ENCODE results near the gene SUPV3L1. TPM values are rescaled to one million over a fixed set of nuclear protein-coding genes. Genes with fewer than 3 reads are reported as not detected.

The SUPV3L1 gene
- total RNA-seq, 2 donors from 2014 or later = 42.2 to 64.1 TPM

DNA sequence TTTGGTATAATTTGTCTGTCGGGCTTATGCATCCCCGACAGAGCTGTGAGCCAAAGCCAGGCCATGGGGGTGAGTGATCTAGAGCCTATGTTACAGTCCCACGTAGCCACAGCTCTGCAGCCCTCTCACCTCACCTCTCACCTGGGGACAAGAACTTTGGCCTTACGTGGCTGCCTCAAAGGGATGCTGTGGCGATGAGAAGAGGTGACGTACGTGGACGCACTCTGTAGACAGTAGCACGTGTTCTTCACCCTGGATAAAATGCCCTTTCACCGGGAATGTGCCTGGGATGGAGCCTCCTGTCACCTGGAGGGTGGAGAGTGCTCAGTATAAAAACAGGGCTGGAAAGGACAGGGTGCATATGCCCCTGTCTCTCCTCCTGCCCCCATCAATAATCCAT is 45.6 kb downstream of the SUPV3L1 start:
- Mint-ChIP-seq H3K27ac (peak overlapping the region; percentile 76), H3K27me3 (no peaks in the 10 kb centered on the region), H3K36me3 (ENCODE audit: low read depth) (no peaks in the 10 kb centered on the region), H3K4me1 (peaks cover 51% of the 10 kb centered on the region), H3K4me3 (no peak overlapping the region)
- DNase-seq (no peak), ATAC-seq (no peak)
- no peaks in the 10 kb centered on the region for H3K9me3 ChIP-seq (ENCODE audit: control insufficient read depth, low read length, poor library complexity, severe bottlenecking)

DNA sequence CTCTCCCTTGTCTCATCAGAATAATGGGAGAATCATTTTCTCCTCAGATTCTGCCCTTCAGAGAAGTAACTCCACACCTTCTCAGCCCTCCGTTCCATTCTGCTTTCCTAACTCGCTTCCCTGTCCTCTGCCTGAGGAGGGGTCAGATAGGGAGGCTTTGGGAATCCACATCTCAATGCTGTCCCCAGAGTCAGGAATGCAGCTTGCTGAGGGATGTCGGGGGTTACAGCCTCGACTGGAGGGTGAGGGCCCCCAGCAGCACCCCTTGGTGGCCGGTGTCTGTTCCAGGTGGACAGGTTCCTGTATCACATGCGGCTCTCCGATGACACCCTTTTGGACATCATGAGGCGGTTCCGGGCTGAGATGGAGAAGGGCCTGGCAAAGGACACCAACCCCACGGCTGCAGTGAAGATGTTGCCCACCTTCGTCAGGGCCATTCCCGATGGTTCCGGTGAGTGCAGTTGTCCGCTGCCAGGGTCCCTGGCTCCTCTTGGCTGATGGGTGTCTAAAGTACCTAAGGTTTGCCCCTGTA is 47.0 kb downstream of the SUPV3L1 start:
- no peaks in the 10 kb centered on the region for H3K27me3 Mint-ChIP-seq
- no peak for DNase-seq
- H3K4me1 Mint-ChIP-seq = peaks cover 54% of the 10 kb centered on the region
- ATAC-seq = no peak
- no peak overlapping the region for H3K27ac Mint-ChIP-seq
- H3K4me3 Mint-ChIP-seq = no peak overlapping the region
- H3K36me3 Mint-ChIP-seq (ENCODE audit: low read depth) = no peaks in the 10 kb centered on the region
- H3K9me3 ChIP-seq (ENCODE audit: control insufficient read depth, low read length, poor library complexity, severe bottlenecking) = no peaks in the 10 kb centered on the region

DNA sequence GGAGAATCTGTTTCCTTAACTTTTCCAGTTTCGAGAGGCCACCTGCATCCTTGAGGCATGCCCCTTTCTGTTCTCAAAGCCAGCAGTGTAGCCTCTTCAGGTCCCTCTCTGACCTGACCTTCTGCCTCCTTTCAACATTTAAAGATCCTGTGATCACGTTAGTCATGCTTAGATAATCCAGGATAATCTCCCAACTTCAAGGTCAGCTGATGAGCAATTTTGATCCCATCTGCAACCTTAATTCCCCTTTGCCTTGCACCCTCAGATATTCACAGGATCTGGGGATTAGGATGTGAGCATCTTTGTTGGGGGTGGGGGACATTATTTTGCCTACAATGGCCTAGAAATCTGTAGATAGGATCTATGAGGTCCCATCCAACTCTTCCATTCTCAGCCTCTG is 48.1 kb downstream of the SUPV3L1 start:
- peaks cover 57% of the 10 kb centered on the region for H3K4me1 Mint-ChIP-seq
- no peak for DNase-seq
- H3K27ac Mint-ChIP-seq = peak overlapping the region; percentile 90
- H3K36me3 Mint-ChIP-seq (ENCODE audit: low read depth) = no peaks in the 10 kb centered on the region
- no peak for ATAC-seq
- H3K27me3 Mint-ChIP-seq = no peaks in the 10 kb centered on the region
- H3K9me3 ChIP-seq (ENCODE audit: control insufficient read depth, low read length, poor library complexity, severe bottlenecking) = no peaks in the 10 kb centered on the region
- peak overlapping the region; percentile 85 for H3K4me3 Mint-ChIP-seq

DNA sequence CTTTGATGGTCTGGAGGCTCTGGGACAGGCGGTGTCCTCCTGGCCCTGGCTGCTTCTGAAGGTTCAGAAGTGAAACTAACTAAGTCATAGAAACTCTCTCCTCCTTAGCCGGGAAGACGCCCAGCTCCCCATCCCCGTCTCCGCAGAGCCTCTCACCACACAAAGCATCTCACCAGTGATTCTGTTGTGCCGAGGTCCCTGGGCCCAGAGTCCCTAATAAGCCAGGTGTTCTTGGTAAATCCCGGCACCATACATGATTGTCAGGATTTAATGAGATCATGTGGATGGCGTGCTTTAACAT is 49.5 kb downstream of the SUPV3L1 start:
- peak overlapping the region; percentile 85 for H3K4me3 Mint-ChIP-seq
- H3K27ac Mint-ChIP-seq = peak overlapping the region; percentile 90
- ATAC-seq (no peak), DNase-seq (no peak)
- H3K27me3 Mint-ChIP-seq = no peaks in the 10 kb centered on the region
- no peaks in the 10 kb centered on the region for H3K36me3 Mint-ChIP-seq (ENCODE audit: low read depth)
- H3K9me3 ChIP-seq (ENCODE audit: control insufficient read depth, low read length, poor library complexity, severe bottlenecking) = no peaks in the 10 kb centered on the region
- H3K4me1 Mint-ChIP-seq = peaks cover 60% of the 10 kb centered on the region

DNA sequence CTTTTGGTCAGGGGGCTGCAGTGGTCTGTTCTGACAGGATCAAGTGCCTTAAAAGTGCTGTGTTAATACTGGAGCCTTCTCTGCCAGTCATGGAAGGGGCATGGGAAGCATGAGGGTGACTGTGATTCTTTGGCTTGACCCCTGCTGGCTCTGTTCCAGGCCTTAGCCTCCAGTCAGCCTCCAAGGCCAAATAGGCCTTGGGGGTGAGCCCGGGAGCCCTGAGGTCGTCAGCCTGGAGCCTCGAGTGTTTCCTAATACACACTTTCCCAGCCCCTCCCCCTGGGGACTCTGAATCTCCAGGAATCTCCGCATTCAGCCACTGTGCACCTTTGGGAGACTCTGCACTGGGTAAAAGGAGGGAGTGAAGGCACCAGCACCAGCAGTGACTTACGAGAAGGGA is 50.1 kb downstream of the SUPV3L1 start:
- Mint-ChIP-seq H3K27me3 (no peaks in the 10 kb centered on the region), H3K36me3 (ENCODE audit: low read depth) (no peaks in the 10 kb centered on the region), H3K4me3 (peak overlapping the region; percentile 85), H3K27ac (no peak overlapping the region), H3K4me1 (peaks cover 57% of the 10 kb centered on the region)
- ATAC-seq (no peak), DNase-seq (no peak)
- H3K9me3 ChIP-seq (ENCODE audit: control insufficient read depth, low read length, poor library complexity, severe bottlenecking) = no peaks in the 10 kb centered on the region

DNA sequence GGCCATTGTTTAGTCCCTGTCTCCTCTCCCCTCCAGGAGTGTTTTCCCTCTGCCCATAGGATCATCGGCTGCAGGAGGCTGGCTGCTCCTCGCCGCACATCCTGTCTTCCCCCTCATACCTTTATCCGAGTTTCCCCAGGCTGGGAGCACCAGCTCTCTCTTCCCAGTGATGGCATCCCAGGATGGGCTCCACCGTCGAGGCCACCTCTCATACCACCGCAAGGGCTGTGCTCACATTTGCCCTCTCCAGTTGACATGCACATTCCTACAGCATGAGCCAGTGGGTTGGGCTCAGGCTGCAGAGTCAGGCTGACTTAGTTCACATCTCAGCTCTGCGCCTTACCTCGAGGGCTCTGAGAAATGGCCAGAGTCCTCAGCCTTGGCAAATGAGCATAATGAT is 52.2 kb downstream of the SUPV3L1 start:
- Mint-ChIP-seq H3K27ac (peak overlapping the region; percentile 93), H3K4me3 (no peak overlapping the region), H3K4me1 (peaks cover 48% of the 10 kb centered on the region), H3K27me3 (no peaks in the 10 kb centered on the region), H3K36me3 (ENCODE audit: low read depth) (no peaks in the 10 kb centered on the region)
- ATAC-seq (no peak), DNase-seq (no peak)
- no peaks in the 10 kb centered on the region for H3K9me3 ChIP-seq (ENCODE audit: control insufficient read depth, low read length, poor library complexity, severe bottlenecking)

DNA sequence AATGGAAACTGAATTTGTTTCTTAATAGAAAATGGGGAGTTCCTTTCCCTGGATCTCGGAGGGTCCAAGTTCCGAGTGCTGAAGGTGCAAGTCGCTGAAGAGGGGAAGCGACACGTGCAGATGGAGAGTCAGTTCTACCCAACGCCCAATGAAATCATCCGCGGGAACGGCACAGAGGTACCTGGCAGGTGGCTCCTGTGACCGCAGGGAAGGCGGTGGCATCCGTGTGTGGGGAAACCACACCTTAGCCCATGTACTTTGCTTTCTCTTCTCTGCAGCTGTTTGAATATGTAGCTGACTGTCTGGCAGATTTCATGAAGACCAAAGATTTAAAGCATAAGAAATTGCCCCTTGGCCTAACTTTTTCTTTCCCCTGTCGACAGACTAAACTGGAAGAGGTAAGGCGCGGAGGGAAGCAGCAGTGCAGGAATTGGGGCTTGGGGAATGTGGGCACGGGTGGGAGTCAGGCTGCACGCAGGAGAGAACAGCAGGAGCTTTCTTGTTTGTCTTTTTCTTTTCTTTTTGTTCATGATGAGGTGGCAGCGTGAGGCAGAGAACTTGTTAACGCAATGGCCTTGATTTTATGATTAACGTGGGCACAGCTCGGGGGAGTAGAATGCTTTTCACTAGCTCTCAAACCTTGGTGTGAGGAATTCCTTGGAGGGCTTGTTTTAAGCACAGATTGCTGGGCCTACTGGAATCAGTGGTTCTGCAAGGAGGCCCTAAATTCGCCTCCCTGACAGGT is 52.9 kb downstream of the SUPV3L1 start:
- H3K27me3 Mint-ChIP-seq = no peaks in the 10 kb centered on the region
- peaks cover 47% of the 10 kb centered on the region for H3K4me1 Mint-ChIP-seq
- H3K4me3 Mint-ChIP-seq = peak overlapping the region; percentile 90
- DNase-seq (peak in 2 of 3 donors; percentile 29 to 36), ATAC-seq (peak; percentile 74)
- H3K27ac Mint-ChIP-seq = peak overlapping the region; percentile 93
- H3K36me3 Mint-ChIP-seq (ENCODE audit: low read depth) = no peaks in the 10 kb centered on the region
- no peaks in the 10 kb centered on the region for H3K9me3 ChIP-seq (ENCODE audit: control insufficient read depth, low read length, poor library complexity, severe bottlenecking)

DNA sequence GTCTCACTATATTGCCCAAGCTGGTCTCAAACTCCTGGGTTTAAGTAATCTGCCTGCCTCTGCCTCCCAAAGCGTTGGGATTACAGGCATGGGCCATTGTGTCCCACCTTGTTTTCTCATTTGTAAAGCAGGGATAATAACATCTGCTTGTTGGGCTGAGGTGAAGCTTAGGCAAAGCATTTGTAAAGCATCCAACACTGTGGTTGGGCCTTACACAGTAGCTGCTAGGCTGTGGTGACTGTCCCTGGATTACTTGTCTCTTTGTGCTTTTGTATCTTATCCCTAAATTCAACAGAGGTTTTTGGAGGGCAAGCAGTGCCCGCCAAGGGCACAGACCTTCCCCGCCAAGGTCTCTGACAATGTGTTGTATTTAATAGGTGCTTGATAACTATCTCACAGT is 54.4 kb downstream of the SUPV3L1 start:
- ATAC-seq (no peak), DNase-seq (no peak)
- Mint-ChIP-seq H3K27ac (peak overlapping the region; percentile 93), H3K4me1 (peaks cover 33% of the 10 kb centered on the region), H3K4me3 (no peak overlapping the region), H3K36me3 (ENCODE audit: low read depth) (no peaks in the 10 kb centered on the region), H3K27me3 (no peaks in the 10 kb centered on the region)
- H3K9me3 ChIP-seq (ENCODE audit: control insufficient read depth, low read length, poor library complexity, severe bottlenecking) = no peaks in the 10 kb centered on the region

DNA sequence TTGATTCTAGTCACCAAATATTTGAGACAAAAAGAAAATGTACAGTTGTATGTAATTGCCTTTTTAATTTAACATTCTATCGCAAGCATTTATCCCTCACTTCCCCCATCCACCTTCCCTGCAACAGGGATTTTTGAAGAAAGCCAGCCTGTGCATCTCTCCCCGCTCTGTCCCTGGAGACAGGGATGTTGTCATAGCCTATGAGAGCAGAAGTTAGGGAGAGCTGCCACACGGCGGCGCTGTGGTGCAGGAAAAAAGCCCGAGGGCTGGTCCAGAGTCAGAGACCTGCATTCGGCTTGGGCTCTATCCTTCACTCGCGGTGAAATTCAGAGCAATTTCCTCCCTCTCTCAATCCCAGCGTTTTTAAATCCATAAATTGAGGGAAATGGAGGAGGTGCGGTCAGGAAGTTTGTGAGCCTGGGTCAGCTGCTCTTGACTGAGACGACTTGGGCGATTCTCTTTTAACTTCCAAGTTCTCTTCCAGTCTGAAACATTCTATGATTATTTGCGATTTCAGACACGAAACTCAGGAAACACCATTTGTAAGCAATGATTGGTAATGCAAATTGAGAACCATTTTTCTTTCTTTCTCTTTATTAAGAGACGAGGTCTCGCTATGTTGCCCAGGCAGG is 57.6 kb downstream of the SUPV3L1 start:
- Mint-ChIP-seq H3K27ac (no peak overlapping the region), H3K27me3 (no peaks in the 10 kb centered on the region), H3K4me3 (no peak overlapping the region), H3K36me3 (ENCODE audit: low read depth) (peaks cover 3% of the 10 kb centered on the region), H3K4me1 (peaks cover 18% of the 10 kb centered on the region)
- ATAC-seq = peak; percentile 89
- H3K9me3 ChIP-seq (ENCODE audit: control insufficient read depth, low read length, poor library complexity, severe bottlenecking) = no peaks in the 10 kb centered on the region
- peak; percentile 73 to 85 (median 74) for DNase-seq

DNA sequence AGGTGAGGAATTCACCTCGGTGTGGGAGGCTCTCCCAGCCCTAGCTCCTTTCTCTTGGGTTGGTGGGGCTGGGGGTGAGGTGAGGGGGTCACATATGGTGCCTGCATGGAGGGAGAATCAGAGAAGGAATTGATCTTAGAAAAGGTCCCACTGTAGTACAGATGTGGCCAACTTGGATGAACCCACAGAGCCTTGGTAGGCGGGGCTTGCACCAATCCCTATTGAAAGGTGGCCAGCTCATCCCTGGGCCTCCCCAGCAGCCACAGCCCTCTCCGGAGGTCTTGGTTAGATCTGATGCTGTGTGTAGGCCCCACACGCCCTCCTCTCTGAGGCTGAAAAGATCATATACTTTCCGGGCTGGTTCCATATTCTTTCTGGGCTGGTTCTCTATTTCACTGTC is 59.1 kb downstream of the SUPV3L1 start:
- DNase-seq (no peak), ATAC-seq (no peak)
- peaks cover 11% of the 10 kb centered on the region for H3K4me1 Mint-ChIP-seq
- H3K9me3 ChIP-seq (ENCODE audit: control insufficient read depth, low read length, poor library complexity, severe bottlenecking) = no peaks in the 10 kb centered on the region
- no peak overlapping the region for H3K27ac Mint-ChIP-seq
- no peak overlapping the region for H3K4me3 Mint-ChIP-seq
- peaks cover 3% of the 10 kb centered on the region for H3K36me3 Mint-ChIP-seq (ENCODE audit: low read depth)
- no peaks in the 10 kb centered on the region for H3K27me3 Mint-ChIP-seq

DNA sequence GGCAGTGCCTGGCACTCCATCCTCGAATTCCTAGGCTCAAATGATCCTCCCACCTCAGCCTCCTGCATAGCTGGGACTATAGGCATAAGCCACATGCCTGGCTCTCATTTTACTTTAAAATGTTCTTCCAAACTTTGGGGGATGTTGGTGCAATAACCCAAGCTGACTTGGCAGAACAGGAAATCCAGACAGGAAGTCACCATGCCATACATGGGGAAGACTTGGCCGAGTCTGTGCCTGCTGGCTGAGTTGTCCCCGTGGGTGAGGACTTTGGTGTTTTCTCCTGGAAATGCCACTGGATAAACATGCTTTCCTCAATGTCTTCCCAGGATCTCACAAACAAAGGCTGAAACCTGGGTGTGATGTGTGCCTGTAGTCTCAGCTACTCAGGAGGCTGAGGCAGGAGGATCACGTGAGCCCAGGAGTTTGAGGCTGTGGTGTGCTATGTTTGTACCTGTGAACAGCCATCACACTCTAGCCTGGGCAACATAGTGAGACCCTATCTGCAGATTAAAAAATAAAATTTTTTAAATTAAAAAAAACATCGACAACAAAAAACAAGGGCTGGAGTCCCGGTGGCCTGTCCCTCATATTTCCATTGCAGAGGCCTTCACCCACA is 59.9 kb downstream of the SUPV3L1 start:
- peak overlapping the region; percentile 32 for H3K27ac Mint-ChIP-seq
- H3K4me1 Mint-ChIP-seq = peaks cover 8% of the 10 kb centered on the region
- H3K4me3 Mint-ChIP-seq = no peak overlapping the region

DNA sequence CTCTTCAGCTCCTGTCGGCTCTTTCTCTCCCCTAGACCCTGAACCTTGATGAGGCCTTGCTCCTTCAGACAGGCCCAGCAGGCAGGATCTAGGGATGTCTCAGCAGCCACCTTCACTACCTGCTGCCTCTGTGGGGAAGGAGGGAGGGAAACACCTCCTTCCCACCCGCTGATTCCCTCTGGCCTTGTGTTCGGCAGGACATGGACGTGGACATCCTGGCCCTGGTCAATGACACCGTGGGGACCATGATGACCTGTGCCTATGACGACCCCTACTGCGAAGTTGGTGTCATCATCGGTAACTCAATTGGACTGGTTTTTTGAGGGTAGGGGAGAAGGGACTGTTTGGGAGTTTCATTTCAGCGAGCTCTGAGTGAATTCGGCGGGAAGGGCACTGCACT is 60.4 kb downstream of the SUPV3L1 start:
- Mint-ChIP-seq H3K36me3 (ENCODE audit: low read depth) (peaks cover 3% of the 10 kb centered on the region), H3K4me1 (peaks cover 8% of the 10 kb centered on the region), H3K27me3 (no peaks in the 10 kb centered on the region), H3K27ac (no peak overlapping the region), H3K4me3 (no peak overlapping the region)
- DNase-seq (no peak), ATAC-seq (no peak)
- no peaks in the 10 kb centered on the region for H3K9me3 ChIP-seq (ENCODE audit: control insufficient read depth, low read length, poor library complexity, severe bottlenecking)

More for the DNA sequence above, 59.9 kb downstream of the SUPV3L1 start:
- H3K9me3 ChIP-seq (ENCODE audit: control insufficient read depth, low read length, poor library complexity, severe bottlenecking) = no peaks in the 10 kb centered on the region
- no peak for ATAC-seq
- Mint-ChIP-seq H3K36me3 (ENCODE audit: low read depth) (peaks cover 3% of the 10 kb centered on the region), H3K27me3 (no peaks in the 10 kb centered on the region)
- DNase-seq = no peak

DNA sequence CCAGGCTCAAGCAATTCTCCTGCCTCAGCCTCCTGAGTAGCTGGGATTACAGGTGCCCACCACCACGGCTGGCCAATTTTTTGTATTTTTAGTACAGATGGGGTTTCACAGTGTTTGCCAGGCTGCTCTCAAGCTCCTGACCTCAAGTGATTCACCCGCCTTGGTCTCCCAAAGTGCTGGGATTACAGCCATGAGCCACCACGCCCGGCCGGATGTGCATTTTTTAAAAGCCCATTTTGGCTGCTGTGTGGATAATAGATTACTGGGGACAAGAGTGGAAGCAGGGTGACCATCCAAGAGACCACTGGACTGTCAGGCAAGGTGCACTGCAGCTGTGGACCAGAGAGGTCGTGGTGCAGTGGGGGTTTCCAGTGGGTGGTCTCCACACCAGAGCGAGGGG is 61.5 kb downstream of the SUPV3L1 start:
- ATAC-seq (no peak), DNase-seq (no peak)
- no peak overlapping the region for H3K4me3 Mint-ChIP-seq
- peaks cover 8% of the 10 kb centered on the region for H3K4me1 Mint-ChIP-seq
- H3K27ac Mint-ChIP-seq = no peak overlapping the region
- no peaks in the 10 kb centered on the region for H3K9me3 ChIP-seq (ENCODE audit: control insufficient read depth, low read length, poor library complexity, severe bottlenecking)
- peaks cover 3% of the 10 kb centered on the region for H3K36me3 Mint-ChIP-seq (ENCODE audit: low read depth)
- H3K27me3 Mint-ChIP-seq = no peaks in the 10 kb centered on the region

Measured in T-helper 17 cell (primary cell).